Thoracic aorta (tissue), 2 donors: ENCODE measurements around the gene PDE6G. TPM values are rescaled to one million over a fixed set of nuclear protein-coding genes. Genes with fewer than 3 reads are reported as not detected.
A peak's percentile ranks its signal among the peaks of the same experiment; 100 is the strongest.

ENCODE experiments used
- ATAC-seq: fragments of 150-250 bp; one replicate; pipeline ENCODE4 v1.8.0; 2017; ENCODE audit warnings: low read depth; ENCODE audit not compliant: insufficient number of reproducible peaks, low FRiP score
- DNase-seq: peaks from one replicate; pipeline ENCODE4 v3.0.0-alpha.2; 2020; ENCODE audit warnings: low spot score
- H3K27ac ChIP-seq, 2 donors: fragments of 200-600 bp; sonication (generic); 1 replicate in 1 of 2; 2 replicates in 1 of 2; pipeline ENCODE4 v1.5.1; 2016; ENCODE audit warnings: mild to moderate bottlenecking in 2 of 2, moderate library complexity in 2 of 2
- H3K27me3 ChIP-seq: fragments of 200-600 bp; sonication (generic); replicated peaks from 2 replicates; pipeline ENCODE4 v1.6.0; 2016; ENCODE audit warnings: mild to moderate bottlenecking; ENCODE audit not compliant: insufficient read depth
- H3K36me3 ChIP-seq: fragments of 200-600 bp; sonication (generic); one replicate; pipeline ENCODE4 v1.5.1; 2016
- H3K4me1 ChIP-seq, 2 donors: fragments of 200-600 bp; sonication (generic); 1 replicate in 1 of 2; 2 replicates in 1 of 2; pipeline versions ENCODE4 v1.5.1 to v1.6.0; 2016; ENCODE audit warnings: low read depth in 2 of 2, mild to moderate bottlenecking in 1 of 2; ENCODE audit not compliant: control insufficient read depth in 1 of 2
- H3K4me3 ChIP-seq: fragments of 200-600 bp; sonication (generic); 2 replicates; pipeline ENCODE4 v1.5.1; 2016; ENCODE audit warnings: mild to moderate bottlenecking
- H3K9me3 ChIP-seq: fragments of 200-600 bp; sonication (generic); 2 replicates; pipeline ENCODE4 v1.5.1; 2016
- total RNA-seq, 2 donors: library from RNA; depleted of rRNA; stranded (reverse); fragments of >200 nt; gene quantifications; one replicate each; pipeline versions ENCODE4 v1.1.0 to v1.2.3, GENCODE V29; 2016
- TF ChIP-seq, protein P1 (sequence below): fragments of 200-600 bp; sonication (generic); IDR thresholded peaks from one replicate; pipeline ENCODE4 v1.5.1; 2019; ENCODE audit warnings: antibody characterized with exemption

The PDE6G gene
- total RNA-seq, 2 donors from 2014 or later = not detected

DNA sequence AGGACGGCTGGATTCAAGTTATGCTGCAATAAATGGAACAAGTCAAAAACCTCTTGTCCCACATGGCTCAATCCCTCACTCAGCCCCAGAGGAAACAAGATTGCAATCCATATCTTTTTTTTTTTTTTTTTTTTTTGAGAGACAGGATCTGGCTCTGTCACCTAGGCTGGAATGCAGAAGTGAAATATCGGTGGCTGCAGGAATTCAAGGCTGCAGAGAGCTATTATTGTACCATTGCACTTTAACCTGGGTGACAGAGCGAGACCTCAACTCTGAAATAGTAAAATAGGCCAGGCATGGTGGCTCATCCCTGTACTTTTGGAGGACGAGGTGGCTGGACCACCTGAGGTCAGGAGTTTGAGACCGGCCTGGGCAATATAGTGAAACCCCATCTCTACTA is 2.7 kb upstream of the PDE6G start:
- Histone ChIP-seq H3K27me3 (no peaks in the 10 kb centered on the region), H3K4me1 (no peaks in the 10 kb centered on the region), H3K4me3 (no peak overlapping the region), H3K36me3 (no peaks in the 10 kb centered on the region), H3K27ac (no peak overlapping the region), H3K9me3 (no peaks in the 10 kb centered on the region)
- ATAC-seq (no peak), DNase-seq (no peak)
- TF ChIP-seq, protein P1, sequence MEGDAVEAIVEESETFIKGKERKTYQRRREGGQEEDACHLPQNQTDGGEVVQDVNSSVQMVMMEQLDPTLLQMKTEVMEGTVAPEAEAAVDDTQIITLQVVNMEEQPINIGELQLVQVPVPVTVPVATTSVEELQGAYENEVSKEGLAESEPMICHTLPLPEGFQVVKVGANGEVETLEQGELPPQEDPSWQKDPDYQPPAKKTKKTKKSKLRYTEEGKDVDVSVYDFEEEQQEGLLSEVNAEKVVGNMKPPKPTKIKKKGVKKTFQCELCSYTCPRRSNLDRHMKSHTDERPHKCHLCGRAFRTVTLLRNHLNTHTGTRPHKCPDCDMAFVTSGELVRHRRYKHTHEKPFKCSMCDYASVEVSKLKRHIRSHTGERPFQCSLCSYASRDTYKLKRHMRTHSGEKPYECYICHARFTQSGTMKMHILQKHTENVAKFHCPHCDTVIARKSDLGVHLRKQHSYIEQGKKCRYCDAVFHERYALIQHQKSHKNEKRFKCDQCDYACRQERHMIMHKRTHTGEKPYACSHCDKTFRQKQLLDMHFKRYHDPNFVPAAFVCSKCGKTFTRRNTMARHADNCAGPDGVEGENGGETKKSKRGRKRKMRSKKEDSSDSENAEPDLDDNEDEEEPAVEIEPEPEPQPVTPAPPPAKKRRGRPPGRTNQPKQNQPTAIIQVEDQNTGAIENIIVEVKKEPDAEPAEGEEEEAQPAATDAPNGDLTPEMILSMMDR = no peak

DNA sequence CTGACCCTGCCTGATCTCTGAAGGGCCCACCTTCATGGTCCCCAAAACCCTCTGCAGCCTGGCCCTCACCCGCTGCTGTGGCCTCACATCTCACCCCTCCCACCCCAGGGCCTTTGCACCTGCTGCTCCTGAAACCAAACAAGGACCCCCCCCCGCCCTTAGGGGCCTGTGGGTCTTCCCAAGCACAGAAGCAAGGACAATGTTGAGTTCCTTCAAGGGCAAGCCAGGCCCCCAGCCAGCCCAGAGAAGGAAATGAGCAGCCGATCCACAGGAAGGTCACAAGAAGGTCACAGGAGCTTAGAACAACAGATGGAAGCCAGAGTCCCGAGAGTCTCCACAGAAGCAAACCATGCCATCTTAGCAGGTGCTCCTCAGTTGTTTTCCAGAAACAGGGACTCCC is 493 bp upstream of the PDE6G start:
- Histone ChIP-seq H3K27me3 (no peaks in the 10 kb centered on the region), H3K9me3 (no peaks in the 10 kb centered on the region), H3K36me3 (no peaks in the 10 kb centered on the region), H3K4me1 (no peaks in the 10 kb centered on the region), H3K27ac (no peak overlapping the region), H3K4me3 (no peak overlapping the region)
- TF ChIP-seq, protein P1 = no peak
- ATAC-seq = no peak
- DNase-seq = no peak

DNA sequence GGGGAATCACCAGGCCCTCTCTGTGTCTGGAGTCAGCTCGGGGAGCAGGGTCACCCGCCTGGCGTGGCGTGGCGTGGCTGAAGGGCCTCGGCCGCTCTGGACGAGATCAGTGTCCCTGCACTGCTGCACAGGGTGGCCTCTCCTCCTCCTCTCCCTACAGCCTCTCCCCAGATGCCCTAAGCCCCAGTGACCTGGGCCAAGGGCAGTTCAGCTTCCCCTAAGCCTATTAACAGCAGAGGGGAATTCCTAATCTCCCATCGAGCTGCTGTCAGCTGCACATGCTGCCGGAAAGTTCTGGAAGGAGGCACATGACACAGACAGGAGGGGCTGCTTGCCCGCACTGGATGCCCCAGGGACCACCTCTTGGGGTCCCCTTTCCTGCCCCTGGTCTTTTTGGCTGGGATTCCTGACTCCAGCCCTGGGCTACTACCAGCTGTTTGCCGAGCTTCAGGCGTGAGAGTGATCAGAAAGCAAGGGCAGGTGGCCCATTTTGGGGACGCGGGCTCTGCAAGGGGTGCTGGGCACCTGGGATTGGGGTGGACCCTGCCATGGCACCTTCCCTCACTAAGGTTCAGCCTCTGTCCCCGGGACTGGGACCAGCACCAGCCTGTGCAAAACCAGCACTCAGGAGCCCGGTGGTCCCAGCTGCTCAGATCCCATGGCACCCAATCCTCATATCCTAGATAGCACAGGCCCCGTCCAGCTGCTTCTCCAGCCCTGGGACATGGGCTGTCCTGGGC is 794 bp downstream of the PDE6G start:
- ATAC-seq (no peak), DNase-seq (no peak)
- Histone ChIP-seq H3K36me3 (no peaks in the 10 kb centered on the region), H3K9me3 (no peaks in the 10 kb centered on the region), H3K27ac (no peak overlapping the region), H3K27me3 (no peaks in the 10 kb centered on the region), H3K4me1 (no peaks in the 10 kb centered on the region), H3K4me3 (no peak overlapping the region)
- TF ChIP-seq, protein P1 = no peak

DNA sequence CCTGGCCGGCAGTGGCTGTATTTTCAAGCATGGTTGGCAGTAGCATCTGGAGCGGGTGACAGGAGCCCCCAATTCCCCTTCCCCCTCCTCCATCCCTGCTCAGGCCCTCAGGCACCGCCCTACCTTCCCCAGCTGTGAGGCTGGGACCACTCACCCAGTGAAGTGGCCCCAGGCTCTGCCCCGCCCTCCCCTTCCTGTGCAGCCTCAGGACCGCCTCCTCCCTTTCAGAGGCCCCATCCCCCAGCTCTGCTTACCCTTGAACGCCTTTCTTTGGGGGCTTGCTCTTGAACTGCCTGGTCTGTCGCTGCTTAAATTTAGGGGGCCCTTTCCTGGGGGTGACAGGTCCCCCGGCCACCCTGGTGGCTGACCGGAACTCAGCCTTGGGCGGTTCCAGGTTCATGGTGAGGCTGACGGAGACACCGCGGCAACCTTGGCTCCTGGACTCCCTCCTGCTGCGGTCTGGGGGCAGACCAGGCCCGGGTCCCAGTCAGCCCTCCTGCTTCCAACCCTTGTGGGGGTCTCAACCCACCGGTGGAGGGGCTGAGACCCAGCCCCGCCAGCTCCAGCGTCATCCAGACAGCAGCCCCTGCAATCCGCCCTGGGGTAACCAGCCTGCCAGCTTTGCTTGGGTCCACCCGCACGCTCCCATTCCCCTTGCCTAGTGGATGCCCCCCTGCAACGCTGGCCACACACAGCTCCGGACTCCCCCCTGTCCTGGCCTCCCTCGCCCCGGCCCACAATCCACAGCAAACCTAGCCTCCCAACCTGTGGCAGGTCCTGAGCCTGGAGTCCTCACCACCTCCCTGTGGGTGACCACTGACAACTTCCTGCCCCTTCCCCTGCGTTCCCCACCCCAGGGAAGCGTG is 3.2 kb downstream of the PDE6G start:
- Histone ChIP-seq H3K27me3 (no peaks in the 10 kb centered on the region), H3K27ac (no peak overlapping the region), H3K9me3 (no peaks in the 10 kb centered on the region), H3K36me3 (no peaks in the 10 kb centered on the region), H3K4me3 (peak overlapping the region; percentile 38), H3K4me1 (no peaks in the 10 kb centered on the region)
- DNase-seq (no peak), ATAC-seq (no peak)
- TF ChIP-seq, protein P1 = no peak

DNA sequence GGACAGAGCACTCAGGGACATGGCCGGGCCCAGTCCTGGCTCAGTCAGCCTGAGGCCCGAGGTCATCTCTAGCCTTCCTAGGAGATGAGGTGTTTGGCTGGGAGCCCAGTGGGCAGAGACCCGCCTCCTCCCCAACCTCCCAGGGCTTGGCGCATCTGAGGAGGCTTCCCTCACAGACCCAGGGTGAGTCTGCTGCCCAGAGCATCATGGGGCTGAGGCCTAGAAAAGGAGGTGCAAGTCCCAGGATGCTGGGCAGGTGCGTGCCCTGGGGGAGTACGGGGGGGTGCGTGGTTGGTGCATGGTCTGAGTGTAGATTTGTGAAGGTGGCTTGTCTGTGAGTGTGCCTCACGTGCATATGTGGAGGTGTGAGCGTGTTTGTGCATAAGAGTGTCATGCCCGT is 4.7 kb downstream of the PDE6G start:
- peaks cover 3% of the 10 kb centered on the region for H3K27me3 ChIP-seq
- DNase-seq (no peak), ATAC-seq (no peak)
- no peaks in the 10 kb centered on the region for H3K4me1 ChIP-seq
- TF ChIP-seq, protein P1 = no peak
- H3K9me3 ChIP-seq = no peaks in the 10 kb centered on the region
- H3K4me3 ChIP-seq = no peak overlapping the region
- H3K27ac ChIP-seq = no peak overlapping the region
- H3K36me3 ChIP-seq = no peaks in the 10 kb centered on the region
